GM18508 (cell line): ENCODE measurements around the gene DOCK11.
"Not testable (repeated sequence)": the region's sequence is repeated elsewhere in the genome, so short reads cannot be mapped to it uniquely, and the experiment has no call there.

ENCODE experiments used
- ATAC-seq: cut with Tn5 transposase; IDR thresholded peaks from one replicate; pipeline ENCODE4 v1.9.1; 2021; ENCODE audit warnings: moderate number of reproducible peaks; ENCODE audit not compliant: insufficient read depth, unreplicated experiment

DOCK11 gene

DNA sequence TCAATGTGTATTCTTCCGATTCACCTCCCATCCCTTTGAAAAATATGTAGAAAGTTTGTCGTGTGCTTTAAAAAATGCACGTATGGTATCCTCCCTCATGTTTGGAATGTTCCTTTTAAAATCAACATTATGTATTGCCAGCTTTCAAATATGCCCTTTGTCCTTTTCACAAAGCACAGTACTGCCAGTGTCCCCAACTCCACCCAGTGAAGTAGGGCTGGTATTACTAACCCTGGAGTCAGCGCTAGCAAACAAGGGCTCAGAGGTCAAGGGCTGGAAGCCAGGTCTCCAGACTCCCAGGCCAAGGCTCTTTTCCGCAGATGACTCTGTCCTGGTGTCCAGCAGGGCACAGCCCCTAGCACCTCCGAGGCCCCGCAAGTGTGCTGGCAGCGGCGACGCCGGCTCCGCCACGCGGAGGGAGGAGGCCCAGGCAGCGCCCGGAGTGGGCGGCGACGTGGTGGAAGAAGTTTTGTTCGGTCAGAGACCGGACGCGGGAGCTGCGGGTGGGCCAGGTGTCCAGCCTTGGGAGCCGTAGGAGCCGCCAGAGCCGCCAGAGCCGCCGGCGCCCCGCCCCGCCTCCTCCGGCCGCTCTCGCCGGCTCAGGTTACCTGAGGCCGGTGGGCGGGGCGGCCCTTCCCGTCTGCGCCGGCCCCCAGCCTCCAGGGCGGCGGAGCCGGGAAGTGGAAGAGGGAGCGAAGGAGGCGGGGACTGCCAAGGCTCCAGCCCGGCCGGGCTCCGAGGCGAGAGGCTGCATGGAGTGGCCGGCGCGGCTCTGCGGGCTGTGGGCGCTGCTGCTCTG, 231.5 kb downstream of the DOCK11 start, which contains the start of gene IL13RA1:
IL13RA1 (plus strand) TSS at position 720 of the 799 bp plus-strand sequence; CDS start at position 753, 33 bp downstream.
- ATAC-seq, result no peak

DNA sequence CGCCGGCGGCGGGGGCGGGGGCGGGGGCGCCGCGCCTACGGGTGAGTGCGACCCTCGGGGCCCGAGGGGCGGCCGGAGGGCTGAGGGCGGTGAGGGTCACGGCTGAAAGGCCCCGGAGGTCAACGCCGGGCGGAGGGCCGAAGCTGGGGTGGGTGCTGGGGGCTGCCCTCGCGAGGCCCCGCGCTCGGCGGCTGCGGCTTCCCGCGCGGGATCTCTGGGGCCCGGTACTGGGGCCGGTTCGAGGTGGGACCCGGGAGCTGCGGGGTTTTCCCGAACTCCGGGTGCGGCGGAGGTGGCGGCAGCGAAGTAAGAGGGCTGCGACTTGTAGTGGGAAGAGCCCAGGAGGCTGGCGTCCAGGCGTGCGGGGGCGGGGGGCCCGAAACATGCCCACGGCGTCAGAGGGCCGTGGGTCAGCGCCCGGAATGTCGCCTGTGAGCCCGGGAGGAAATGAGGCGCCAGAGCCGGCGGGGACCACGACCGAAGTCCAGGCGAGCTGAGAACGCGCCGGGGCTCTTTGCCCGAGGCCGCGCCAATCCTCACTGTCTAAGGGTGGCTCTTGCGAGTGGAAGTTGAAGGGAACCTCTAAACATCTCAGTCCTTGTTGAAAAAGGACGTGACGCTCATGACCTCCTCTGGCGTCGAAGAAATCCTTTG, 232.2 kb downstream of the DOCK11 start:
- ATAC-seq, result no peak

DNA sequence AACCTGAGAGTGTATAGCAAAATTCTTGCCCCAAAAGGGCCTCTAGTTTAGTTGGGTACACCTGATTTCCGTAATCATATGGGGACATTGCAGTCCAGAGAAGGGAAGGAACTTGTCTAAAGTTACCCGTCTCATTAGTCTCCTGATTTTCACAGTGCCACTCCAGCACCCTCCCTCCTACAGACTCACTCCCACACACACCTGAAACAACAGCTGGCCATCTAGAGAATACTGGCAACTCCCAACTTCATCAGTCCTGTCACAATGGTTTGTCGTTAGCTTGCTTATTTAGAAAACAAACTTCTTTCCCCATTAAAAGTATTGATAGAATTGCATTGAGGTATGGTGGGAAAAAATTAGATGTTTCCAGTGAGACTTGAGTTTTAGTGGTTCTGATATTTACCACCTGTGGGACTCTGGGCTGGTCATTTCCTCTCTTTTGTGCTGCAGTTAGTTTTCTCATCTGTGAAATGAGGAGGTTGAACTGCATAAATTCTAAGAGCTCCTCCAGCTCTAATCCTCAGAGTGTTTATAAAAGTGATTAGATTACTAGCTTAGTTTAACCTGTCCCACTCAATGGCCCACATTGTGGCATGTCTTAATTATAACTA, 233.5 kb downstream of the DOCK11 start:
- no peak for ATAC-seq

DNA sequence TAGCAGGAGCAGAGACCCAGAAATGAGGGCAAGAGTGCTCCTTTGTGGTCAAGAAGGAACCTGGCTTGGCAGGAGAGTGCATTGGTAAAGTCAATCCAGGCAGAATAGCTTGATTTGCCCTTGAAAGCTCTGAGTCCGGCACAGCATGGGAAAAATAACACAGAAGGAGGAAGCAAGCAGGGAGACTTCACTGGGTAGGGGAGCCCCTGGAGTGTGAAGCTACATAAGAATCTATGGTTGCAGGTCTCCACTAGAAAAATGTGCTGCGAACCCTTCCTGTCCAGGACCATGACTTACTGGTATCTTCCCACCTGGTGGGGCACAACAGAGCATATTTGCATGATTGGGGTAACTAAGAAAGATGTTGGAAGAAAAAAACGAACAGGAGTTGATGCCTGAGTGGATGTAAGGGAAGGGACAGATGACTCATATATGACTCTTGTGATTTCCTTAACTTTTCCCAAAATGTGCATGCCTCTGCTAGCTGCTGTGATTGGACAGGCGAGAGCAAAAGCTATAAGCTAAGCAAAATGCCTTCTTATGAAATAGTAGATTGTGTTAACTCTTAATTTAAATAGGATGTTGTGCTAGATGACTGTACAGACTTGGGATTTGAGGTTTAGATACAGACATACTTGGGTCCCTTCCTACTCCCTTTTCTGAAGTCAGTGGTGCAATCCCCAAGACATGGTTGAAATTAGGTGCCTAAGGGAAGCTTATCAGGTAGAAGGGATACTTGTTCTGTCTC, 235.1 kb downstream of the DOCK11 start:
- ATAC-seq, result no peak

DNA sequence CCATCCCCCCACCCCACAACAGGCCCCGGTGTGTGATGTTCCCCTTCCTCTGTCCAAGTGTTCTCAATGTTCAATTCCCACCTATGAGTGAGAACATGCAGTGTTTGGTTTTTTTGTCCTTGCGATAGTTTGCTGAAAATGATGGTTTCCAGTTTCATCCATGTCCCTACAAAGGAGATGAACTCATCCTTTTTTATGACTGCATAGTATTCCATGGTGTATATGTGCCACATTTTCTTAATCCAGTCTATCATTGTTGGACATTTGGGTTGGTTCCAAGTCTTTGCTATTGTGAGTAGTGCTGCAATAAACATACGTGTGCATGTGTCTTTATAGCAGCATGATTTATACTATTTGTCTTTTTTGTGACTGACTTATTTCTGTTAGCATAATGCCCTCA, 236.9 kb downstream of the DOCK11 start:
- not testable (repeated sequence) for ATAC-seq

DNA sequence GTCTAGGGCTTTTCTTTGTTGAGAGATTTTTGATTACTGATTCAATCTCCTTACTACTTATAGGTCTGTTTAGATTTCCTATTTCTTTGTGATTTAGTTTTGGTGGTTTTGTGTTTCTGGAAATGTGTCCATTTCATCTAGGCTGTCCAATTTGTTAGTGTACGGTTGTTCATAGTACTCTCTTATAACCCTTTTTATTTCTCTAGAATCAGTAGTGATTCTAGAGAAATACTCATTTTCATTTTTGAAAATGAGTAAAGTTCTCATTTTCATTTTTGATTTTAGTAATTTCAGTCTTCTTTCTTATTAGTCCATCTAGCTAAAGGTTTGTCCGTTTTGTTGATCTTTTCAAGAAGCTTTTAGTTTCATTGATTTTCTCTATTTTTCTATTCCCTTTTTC, 239.3 kb downstream of the DOCK11 start:
- ATAC-seq, result peak; percentile 47
